B cell (primary cell): ENCODE measurements around the gene DLGAP4. TPM values are rescaled to one million over a fixed set of nuclear protein-coding genes. Genes with fewer than 3 reads are reported as not detected.
"Not testable (repeated sequence)": the region's sequence is repeated elsewhere in the genome, so short reads cannot be mapped to it uniquely, and the experiment has no call there.

Experiments
- ATAC-seq: fragments of 200-7000 bp; cut with Tn5 transposase; one replicate; pipeline ENCODE4 v1.10.0; 2021; ENCODE audit warnings: low read depth, mild to moderate bottlenecking, moderate number of reproducible peaks, moderate library complexity
- CTCF ChIA-PET: fragments of 350-600 bp; sonication (Branson Sonifier 250); formaldehyde crosslinking; loops from one replicate; lab custom pipeline; 2021; ENCODE audit warnings: antibody characterized with exemption, inconsistent platforms; lab: Charles Lee
- POLR2A ChIA-PET: fragments of 350-600 bp; sonication (Branson Sonifier 250); formaldehyde crosslinking; loops from one replicate; lab custom pipeline; 2021; ENCODE audit warnings: antibody characterized with exemption; lab: Charles Lee
- DNase-seq: peaks from one replicate; pipeline ENCODE4 v3.0.0; 2013
- H2AFZ ChIP-seq: 2 replicates; pipeline ENCODE4 v1.6.1; 2012; ENCODE audit warnings: mild to moderate bottlenecking, low read depth, low read length; ENCODE audit not compliant: insufficient read depth, poor library complexity, severe bottlenecking
- H3K27ac ChIP-seq, 2 donors: 1 replicate in 1 of 2; 2 replicates in 1 of 2; pipeline ENCODE4 v1.5.1; 2012 to 2013; ENCODE audit warnings: low read length in 2 of 2, mild to moderate bottlenecking in 2 of 2, moderate library complexity in 1 of 2
- H3K27me3 ChIP-seq, 4 experiments: fragments of 200-600 bp in 1 of 4; sonication (generic) in 1 of 4; replicated peaks in 1 of 4; 1 replicate in 2 of 4; 2 replicates in 2 of 4; pipeline versions ENCODE4 v1.6.1 to v1.7.0; 2013 to 2016; ENCODE audit warnings: low read length in 3 of 4, mild to moderate bottlenecking in 2 of 4, mixed read lengths in 1 of 4, moderate library complexity in 1 of 4; ENCODE audit not compliant: insufficient read depth in 4 of 4, control insufficient read depth in 3 of 4; ENCODE audit errors: control extremely low read depth in 1 of 4
- H3K36me3 ChIP-seq, 2 experiments: replicated peaks in 1 of 2; 1 replicate in 1 of 2; 2 replicates in 1 of 2; pipeline versions ENCODE4 v1.6.1 to v1.7.1; 2013; ENCODE audit warnings: low read length in 1 of 2; ENCODE audit not compliant: insufficient read depth in 2 of 2, control insufficient read depth in 1 of 2; ENCODE audit errors: control extremely low read depth in 1 of 2, extremely low read depth in 1 of 2
- H3K4me1 ChIP-seq, 2 donors: fragments of 200-600 bp in 1 of 2; sonication (generic) in 1 of 2; 1 replicate in 1 of 2; 2 replicates in 1 of 2; pipeline versions ENCODE4 v1.5.1 to v1.6.1; 2013 to 2017; ENCODE audit warnings: low read length in 2 of 2; ENCODE audit not compliant: control insufficient read depth in 2 of 2, insufficient read depth in 2 of 2
- H3K4me2 ChIP-seq: replicated peaks from 2 replicates; pipeline ENCODE3; 2012; ENCODE audit warnings: mild to moderate bottlenecking, low read depth, low read length; ENCODE audit not compliant: poor library complexity, severe bottlenecking
- H3K4me3 ChIP-seq, 5 experiments: fragments of 200-600 bp in 1 of 5; sonication (generic) in 1 of 5; 1 replicate in 3 of 5; 2 replicates in 2 of 5; pipeline versions ENCODE4 v1.5.1 to v1.7.0; 2011 to 2016; ENCODE audit warnings: low read length in 4 of 5, mild to moderate bottlenecking in 4 of 5, low read depth in 2 of 5, control low read depth in 1 of 5, moderate library complexity in 1 of 5; ENCODE audit not compliant: insufficient read depth in 1 of 5; ENCODE audit errors: control extremely low read depth in 1 of 5, extremely low read depth in 1 of 5
- H3K79me2 ChIP-seq: fragments of 200-600 bp; sonication (generic); one replicate; pipeline ENCODE4 v1.6.0; 2016; ENCODE audit warnings: low read length; ENCODE audit not compliant: control insufficient read depth, insufficient read depth
- H3K9ac ChIP-seq: fragments of 200-600 bp; sonication (generic); 2 replicates; pipeline ENCODE4 v1.6.1; 2017; ENCODE audit warnings: mild to moderate bottlenecking, low read length, moderate library complexity
- H3K9me3 ChIP-seq, 3 donors: one replicate each; pipeline versions ENCODE4 v1.6.1 to v1.7.1; 2013; ENCODE audit warnings: low read length in 2 of 3; ENCODE audit not compliant: control insufficient read depth in 2 of 3, insufficient read depth in 1 of 3; ENCODE audit errors: control extremely low read depth in 1 of 3
- H4K20me1 ChIP-seq: 2 replicates; pipeline ENCODE4 v1.6.0; 2012; ENCODE audit warnings: mild to moderate bottlenecking, low read length; ENCODE audit not compliant: insufficient read depth, control insufficient read depth, poor library complexity, severe bottlenecking
- H3K27ac Mint-ChIP-seq: one replicate; pipeline ENCODE4 v1.8.0; 2021; ENCODE audit warnings: mixed read lengths
- H3K27me3 Mint-ChIP-seq: one replicate; pipeline ENCODE4 v1.8.0; 2021; ENCODE audit warnings: mixed read lengths
- H3K4me1 Mint-ChIP-seq: one replicate; pipeline ENCODE4 v1.8.0; 2021; ENCODE audit warnings: mixed read lengths
- H3K4me3 Mint-ChIP-seq: one replicate; pipeline ENCODE4 v1.8.0; 2021; ENCODE audit warnings: mixed read lengths
- H3K9me3 Mint-ChIP-seq: one replicate; pipeline ENCODE4 v1.8.0; 2022; ENCODE audit warnings: mixed read lengths; ENCODE audit not compliant: insufficient read depth
- CTCF ChIP-seq: fragments of 200-600 bp; IDR thresholded peaks from one replicate; pipeline ENCODE4 v1.8.0; 2022; ENCODE audit warnings: antibody characterized with exemption, mild to moderate bottlenecking
- EZH2 ChIP-seq: IDR thresholded peaks from 2 replicates; pipeline ENCODE4 v1.6.1; 2012; ENCODE audit warnings: borderline replicate concordance, low read depth, mild to moderate bottlenecking, moderate library complexity, low read length; ENCODE audit not compliant: insufficient read depth, poor library complexity, severe bottlenecking
- WGBS: methylation state at CpG from one replicate; pipeline ENCODE4 v1.1.5; 2013; ENCODE audit warnings: missing lambda C conversion rate; ENCODE audit not compliant: insufficient coverage; 5-methylcytosine and 5-hydroxymethylcytosine counted together
- intact Hi-C: fragments of 100-400 bp; cut with micrococcal nuclease; formaldehyde crosslinking; loops from one replicate; pipeline ENCODE4 v1.10.0; 2022
- polyA plus RNA-seq: library from polyadenylated mRNA; depleted of rRNA; stranded (reverse); fragments of >200 nt; gene quantifications from 2 replicates; pipeline ENCODE4 v1.2.3, GENCODE V29; 2012
- total RNA-seq, 2 donors: library from RNA; stranded (reverse); fragments of 120-200 nt in 1 of 2; gene quantifications; 1 replicate in 1 of 2; 2 replicates in 1 of 2; pipeline versions ENCODE4 v1.2.3 to v1.2.4, GENCODE V29; 2013 to 2022

The DLGAP4 gene
- total and polyA plus RNA-seq, 2 donors (not counting 1 experiment from before 2014, with no cell fraction given): 68.8 to 87.8 TPM

- Histone ChIP-seq H2AFZ (no peak overlapping the region), H4K20me1 (no peaks in the 10 kb centered on the region), H3K9ac (no peak overlapping the region), H3K27ac (no peak overlapping the region), H3K27me3 (peaks cover 0 to 4% (median 0%) of the 10 kb centered on the region in 4 experiments), H3K36me3 (no peaks in the 10 kb centered on the region), H3K4me3 (no peak overlapping the region), H3K4me1 (no peaks in the 10 kb centered on the region), H3K9me3 (no peaks in the 10 kb centered on the region), H3K79me2 (no peaks in the 10 kb centered on the region), H3K4me2 (no peak overlapping the region)
- H3K9me3 Mint-ChIP-seq: no peaks in the 10 kb centered on the region
- ChIA-PET CTCF (no interaction called here), POLR2A (no interaction called here)
- H3K27me3 Mint-ChIP-seq: peaks cover 46% of the 10 kb centered on the region
- intact Hi-C loops: no loop called here
- no peak overlapping the region for H3K4me3 Mint-ChIP-seq
- H3K27ac Mint-ChIP-seq: no peak overlapping the region
- DNase-seq: no peak
- no peaks in the 10 kb centered on the region for H3K4me1 Mint-ChIP-seq
- ATAC-seq: no peak
- no peak for TF ChIP-seq EZH2
- TF ChIP-seq CTCF: no peak
- WGBS: 64% methylated on average over 10 of the region's 22 CpGs
Measured at GRCh38 chr20:36377348-36378326, 71.5 kb downstream of the DLGAP4 start.

DNA sequence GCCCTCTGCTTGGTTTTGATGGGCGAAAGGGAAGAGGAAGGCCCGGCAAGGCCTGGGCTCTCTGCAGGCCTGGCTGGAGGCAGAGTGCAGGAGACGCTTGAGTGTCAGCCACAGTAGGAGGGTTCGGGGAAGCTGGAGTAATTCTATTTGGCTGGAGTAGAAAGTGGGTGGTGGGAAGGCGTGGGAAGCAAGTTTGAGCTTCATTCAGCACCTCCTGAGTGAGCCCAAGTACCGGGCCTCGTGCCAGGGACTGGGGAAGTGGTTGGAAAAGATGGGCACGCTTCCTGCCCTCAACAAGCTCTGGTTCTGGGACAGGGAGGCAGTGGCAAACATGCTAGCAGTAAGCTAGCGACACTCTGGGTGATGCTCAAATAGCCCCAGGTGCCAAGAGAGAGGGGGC, 72.5 kb downstream of the DLGAP4 start:
- ATAC-seq (no peak), DNase-seq (no peak)
- POLR2A ChIA-PET: no interaction called here
- H3K27ac ChIP-seq: no peak overlapping the region
- H3K4me3 Mint-ChIP-seq: no peak overlapping the region
- H3K9ac ChIP-seq: no peak overlapping the region
- H3K9me3 ChIP-seq: no peaks in the 10 kb centered on the region
- H3K9me3 Mint-ChIP-seq: no peaks in the 10 kb centered on the region
- peaks cover 44% of the 10 kb centered on the region for H3K27me3 Mint-ChIP-seq
- H3K27ac Mint-ChIP-seq: no peak overlapping the region
- H4K20me1 ChIP-seq: no peaks in the 10 kb centered on the region
- CTCF ChIA-PET: no interaction called here
- no peaks in the 10 kb centered on the region for H3K4me1 Mint-ChIP-seq
- no peaks in the 10 kb centered on the region for H3K79me2 ChIP-seq
- 83% methylated on average over 7 of the region's 9 CpGs for WGBS
- peaks cover 0 to 3% (median 0%) of the 10 kb centered on the region in 4 experiments for H3K27me3 ChIP-seq
- TF ChIP-seq CTCF (no peak), EZH2 (no peak)
- intact Hi-C loops: no loop called here
- no peak overlapping the region for H2AFZ ChIP-seq
- H3K4me3 ChIP-seq: no peak overlapping the region
- H3K36me3 ChIP-seq: no peaks in the 10 kb centered on the region
- no peak overlapping the region for H3K4me2 ChIP-seq
- H3K4me1 ChIP-seq: no peaks in the 10 kb centered on the region

- H3K27me3 ChIP-seq, H3K27ac Mint-ChIP-seq, H3K4me1 ChIP-seq, ATAC-seq, H3K4me3 ChIP-seq, H3K79me2 ChIP-seq, POLR2A ChIA-PET, CTCF ChIA-PET, intact Hi-C loops, H3K9ac ChIP-seq, H3K4me2 ChIP-seq, DNase-seq, H3K9me3 ChIP-seq, H3K27ac ChIP-seq, H3K4me3 Mint-ChIP-seq, H2AFZ ChIP-seq, H4K20me1 ChIP-seq, H3K4me1 Mint-ChIP-seq, H3K36me3 ChIP-seq, H3K9me3 Mint-ChIP-seq: not testable (repeated sequence)
- WGBS: 100% methylated on average over 1 of the region's 1 CpG
- peaks cover 49% of the 10 kb centered on the region for H3K27me3 Mint-ChIP-seq
Measured at GRCh38 chr20:36379914-36380313, 73.8 kb downstream of the DLGAP4 start.
